ENCODE measurements around the gene CROCC2.

Gene CROCC2

GRCh38 chr2:241038374-241039180 is 132.4 kb downstream of the CROCC2 start:
- DNase-seq (ENCODE audit: low spot score), result no peak

GRCh38 chr2:241039416-241039815 is 133.3 kb downstream of the CROCC2 start:
- DNase-seq (ENCODE audit: low spot score), result no peak

GRCh38 chr2:241040081-241040803 is 134.1 kb downstream of the CROCC2 start:
- no peak for DNase-seq (ENCODE audit: low spot score)

GRCh38 chr2:241041589-241042158 is 135.5 kb downstream of the CROCC2 start:
- DNase-seq (ENCODE audit: low spot score), result no peak

Data from Ammon's horn (tissue), 1 donor.